Prostate gland (tissue), 2 donors: ENCODE measurements around the gene LINC00237.

ENCODE experiments used
- POLR2A ChIP-seq: fragments of 450-650 bp; IDR thresholded peaks from one replicate; pipeline ENCODE4 v1.6.1; 2016; ENCODE audit warnings: antibody characterized with exemption, mild to moderate bottlenecking
- TF ChIP-seq, protein P1 (sequence below), 4 experiments: fragments of 200-600 bp in 2 of 4; fragments of 450-650 bp in 2 of 4; sonication (generic) in 2 of 4; IDR thresholded peaks; 1 replicate in 3 of 4; 2 replicates in 1 of 4; pipeline ENCODE4 v1.5.1; 2016 to 2019; ENCODE audit warnings: antibody characterized with exemption in 4 of 4, mild to moderate bottlenecking in 2 of 4, moderate library complexity in 2 of 4

DNA sequence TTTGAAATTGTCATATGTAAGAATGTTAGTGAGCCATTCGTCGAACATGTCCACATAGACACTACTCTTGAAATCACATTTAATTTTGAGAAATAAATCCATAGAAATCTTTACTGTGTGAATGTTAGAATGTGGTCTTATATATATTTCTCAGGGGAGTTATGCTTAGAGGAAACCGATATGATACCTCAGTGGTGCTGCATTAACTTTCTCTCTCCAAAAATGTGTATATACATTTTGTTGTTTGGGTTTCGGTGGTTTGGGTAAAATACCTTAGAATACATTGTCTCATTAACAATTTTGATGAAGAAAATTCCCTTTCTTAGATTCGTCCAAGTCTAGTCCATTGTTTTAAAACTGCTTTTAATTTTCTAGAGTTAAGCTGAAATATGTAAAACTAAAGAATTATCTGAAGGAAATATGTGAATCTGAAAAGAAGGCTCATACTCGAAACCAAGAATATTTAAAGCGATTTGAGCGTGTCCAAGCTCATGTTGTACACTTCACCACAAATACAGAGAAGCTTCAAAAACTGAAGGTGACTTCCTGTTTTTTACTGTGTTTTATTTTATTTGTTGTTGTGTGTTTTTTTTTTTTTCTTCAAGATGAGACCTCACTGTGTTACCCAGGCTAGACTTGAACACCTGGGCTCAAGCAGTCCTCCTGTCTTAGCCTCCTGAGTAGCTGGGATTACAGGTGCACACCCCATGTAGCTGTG lies 30.0 kb upstream of the LINC00237 start:
- TF ChIP-seq POLR2A: no peak
- TF ChIP-seq, protein P1, sequence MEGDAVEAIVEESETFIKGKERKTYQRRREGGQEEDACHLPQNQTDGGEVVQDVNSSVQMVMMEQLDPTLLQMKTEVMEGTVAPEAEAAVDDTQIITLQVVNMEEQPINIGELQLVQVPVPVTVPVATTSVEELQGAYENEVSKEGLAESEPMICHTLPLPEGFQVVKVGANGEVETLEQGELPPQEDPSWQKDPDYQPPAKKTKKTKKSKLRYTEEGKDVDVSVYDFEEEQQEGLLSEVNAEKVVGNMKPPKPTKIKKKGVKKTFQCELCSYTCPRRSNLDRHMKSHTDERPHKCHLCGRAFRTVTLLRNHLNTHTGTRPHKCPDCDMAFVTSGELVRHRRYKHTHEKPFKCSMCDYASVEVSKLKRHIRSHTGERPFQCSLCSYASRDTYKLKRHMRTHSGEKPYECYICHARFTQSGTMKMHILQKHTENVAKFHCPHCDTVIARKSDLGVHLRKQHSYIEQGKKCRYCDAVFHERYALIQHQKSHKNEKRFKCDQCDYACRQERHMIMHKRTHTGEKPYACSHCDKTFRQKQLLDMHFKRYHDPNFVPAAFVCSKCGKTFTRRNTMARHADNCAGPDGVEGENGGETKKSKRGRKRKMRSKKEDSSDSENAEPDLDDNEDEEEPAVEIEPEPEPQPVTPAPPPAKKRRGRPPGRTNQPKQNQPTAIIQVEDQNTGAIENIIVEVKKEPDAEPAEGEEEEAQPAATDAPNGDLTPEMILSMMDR (IDR thresholded peaks at IDR 0.05): no peak
